GM19193 (cell line): ENCODE measurements around the gene AGAP2.

Experiments used
- POLR2A ChIP-seq: IDR thresholded peaks from 4 replicates; pipeline ENCODE4 v1.6.1; 2011; ENCODE audit not compliant: insufficient read depth, insufficient read length; ENCODE audit errors: extremely low read depth

The AGAP2 gene

DNA sequence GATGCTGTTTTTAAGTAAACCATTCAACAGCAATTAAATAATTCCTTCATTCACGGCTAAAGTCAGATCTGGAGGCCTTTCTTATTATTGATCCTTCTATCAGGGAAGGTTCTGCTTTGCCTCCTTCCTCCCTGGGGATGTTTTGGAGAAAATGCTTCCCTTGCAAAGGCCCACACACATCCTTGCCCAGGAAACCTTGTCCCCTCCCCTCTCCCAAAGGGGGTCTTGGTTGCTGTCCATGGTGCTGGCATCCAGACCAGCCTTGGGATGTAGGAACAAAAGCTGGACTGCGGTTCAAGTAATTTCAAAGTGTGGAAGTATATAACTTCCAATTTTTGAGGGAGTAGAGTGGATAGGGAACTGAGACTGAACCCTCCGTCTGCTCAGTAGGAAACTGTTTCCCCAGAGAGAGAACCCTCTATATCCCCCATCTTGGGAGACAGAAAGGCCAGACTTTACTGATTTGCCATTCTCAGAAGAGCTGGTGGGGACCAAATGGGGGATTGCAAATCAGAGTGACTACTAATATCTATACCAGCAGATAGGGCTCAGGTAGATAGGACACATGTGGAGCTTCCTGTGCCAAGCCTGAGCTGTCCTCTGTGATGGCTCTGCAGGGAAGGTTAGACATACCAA lies 21.9 kb upstream of the AGAP2 start:
- TF ChIP-seq POLR2A, result no peak

DNA sequence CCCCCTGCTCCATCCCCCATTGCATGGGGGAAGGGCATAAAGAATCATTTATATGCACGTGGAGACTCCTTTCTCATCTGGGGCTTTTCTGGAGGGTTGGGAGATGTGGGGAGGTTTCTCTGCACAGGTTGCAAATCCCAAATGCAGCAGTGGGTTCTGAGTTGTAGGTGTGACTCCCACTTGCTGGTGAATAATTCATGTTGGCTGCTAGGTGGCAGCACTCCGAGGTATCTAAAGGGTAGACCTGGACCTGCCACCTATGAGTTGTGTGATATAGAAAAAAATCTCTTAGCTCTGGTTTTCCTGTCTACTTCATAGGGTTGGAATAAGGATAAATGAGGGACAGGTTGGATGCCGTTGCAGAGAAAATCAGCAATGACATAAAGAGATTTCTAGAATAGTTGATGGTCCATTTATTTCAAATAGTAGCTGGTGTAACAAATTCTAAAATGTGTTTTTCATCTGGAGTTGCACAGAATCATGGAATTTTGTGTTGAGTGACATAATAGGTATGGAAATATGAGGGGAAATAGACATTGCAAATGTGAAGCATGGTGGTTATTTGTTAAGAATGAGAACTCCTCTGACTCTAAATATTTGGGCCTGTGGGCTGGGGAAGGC lies 20.9 kb upstream of the AGAP2 start:
- TF ChIP-seq POLR2A, result no peak

DNA sequence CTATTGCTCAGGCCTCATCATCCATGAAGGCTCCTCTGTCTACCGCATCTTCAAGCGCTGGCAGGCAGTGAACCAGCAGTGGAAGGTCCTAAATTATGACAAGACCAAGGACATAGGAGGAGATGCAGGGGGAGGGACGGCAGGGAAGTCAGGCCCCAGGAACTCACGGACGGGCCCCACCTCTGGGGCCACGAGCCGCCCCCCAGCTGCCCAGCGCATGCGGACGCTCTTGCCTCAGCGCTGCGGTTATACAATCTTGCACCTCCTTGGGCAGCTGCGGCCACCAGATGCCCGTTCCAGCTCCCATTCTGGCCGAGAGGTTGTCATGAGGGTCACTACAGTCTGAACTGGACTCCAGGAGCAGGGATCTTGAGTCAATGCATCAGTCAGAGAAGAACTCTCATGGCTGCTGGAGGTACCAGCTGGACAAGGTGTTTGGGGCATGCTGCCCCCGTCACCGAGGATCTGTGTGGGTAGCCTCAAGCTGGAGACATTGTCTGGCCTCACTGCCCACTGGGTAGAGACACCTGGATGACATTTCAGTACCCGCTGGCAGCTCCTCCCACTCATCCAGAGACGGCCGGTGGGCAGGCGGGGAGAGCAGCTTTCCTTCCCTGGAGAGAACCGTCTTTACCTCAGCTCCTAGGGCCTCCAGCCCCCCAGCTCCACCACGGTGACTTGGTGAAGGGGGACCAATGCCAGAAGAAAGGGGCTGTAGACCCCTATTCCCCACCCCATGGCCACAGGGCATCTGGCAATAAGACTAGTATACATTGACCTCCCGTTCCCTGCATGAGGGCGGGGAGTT lies 20.2 kb upstream of the AGAP2 start:
- TF ChIP-seq POLR2A, result no peak

DNA sequence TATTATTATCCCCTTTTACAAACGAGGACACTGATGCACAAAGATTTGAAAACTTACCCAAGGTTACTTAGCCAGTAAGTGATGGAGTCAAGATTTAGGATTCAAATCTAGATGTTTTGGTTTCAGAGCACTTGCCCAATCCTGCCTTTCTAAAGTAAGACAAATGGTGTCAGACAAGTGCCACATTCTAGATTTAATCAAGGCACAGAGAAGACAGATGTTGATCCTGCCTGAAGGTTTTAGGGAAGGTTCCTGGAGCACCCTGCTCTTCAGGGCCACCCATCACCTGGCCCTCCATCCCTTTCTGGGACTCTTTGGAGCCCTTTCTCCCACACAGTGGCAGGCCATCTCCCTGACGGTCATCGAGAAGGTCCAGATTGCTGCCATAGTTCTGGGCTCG lies 19.2 kb upstream of the AGAP2 start:
- TF ChIP-seq POLR2A, result no peak

DNA sequence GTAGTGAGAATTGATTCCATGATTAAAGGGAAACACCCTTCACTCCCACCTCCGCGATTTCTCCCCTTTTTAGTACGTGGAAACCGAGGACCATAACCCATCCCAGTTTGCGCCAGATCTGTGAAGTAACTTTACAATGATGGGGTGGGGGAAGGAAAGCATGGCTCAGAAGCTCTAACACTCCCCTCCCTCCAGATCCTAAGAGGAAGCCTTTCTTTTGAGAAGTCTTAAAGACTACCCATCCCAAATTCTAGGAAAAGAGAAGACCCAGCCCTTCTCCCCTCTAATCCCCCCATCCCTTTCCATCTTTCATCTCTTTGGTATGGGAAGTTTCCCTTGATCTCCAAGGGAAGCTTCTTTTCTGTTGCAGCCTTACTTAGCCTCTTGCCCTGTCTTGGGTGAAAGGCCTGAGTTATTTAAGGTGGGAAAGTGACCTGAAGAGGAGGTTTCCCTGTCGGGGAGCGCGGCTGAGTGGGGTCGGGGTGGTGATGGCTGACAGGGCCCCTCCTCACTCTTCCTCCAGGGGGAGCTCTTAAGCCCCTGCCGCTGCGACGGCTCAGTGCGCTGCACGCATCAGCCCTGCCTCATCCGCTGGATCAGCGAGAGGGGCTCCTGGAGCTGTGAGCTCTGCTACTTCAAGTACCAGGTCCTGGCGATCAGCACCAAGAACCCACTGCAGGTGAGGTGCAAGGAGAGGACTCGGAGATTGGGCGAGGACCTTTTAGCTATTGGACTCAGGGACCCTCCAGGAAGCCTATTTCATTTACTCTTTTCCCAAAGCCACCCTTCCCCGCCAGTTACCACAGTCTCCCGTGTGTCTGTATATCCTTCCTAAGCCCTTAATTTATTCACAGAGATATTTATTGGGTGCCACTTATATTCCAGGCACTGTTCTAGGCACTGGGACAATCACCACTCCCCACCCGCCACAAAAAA lies 18.1 kb upstream of the AGAP2 start:
- no peak for TF ChIP-seq POLR2A

DNA sequence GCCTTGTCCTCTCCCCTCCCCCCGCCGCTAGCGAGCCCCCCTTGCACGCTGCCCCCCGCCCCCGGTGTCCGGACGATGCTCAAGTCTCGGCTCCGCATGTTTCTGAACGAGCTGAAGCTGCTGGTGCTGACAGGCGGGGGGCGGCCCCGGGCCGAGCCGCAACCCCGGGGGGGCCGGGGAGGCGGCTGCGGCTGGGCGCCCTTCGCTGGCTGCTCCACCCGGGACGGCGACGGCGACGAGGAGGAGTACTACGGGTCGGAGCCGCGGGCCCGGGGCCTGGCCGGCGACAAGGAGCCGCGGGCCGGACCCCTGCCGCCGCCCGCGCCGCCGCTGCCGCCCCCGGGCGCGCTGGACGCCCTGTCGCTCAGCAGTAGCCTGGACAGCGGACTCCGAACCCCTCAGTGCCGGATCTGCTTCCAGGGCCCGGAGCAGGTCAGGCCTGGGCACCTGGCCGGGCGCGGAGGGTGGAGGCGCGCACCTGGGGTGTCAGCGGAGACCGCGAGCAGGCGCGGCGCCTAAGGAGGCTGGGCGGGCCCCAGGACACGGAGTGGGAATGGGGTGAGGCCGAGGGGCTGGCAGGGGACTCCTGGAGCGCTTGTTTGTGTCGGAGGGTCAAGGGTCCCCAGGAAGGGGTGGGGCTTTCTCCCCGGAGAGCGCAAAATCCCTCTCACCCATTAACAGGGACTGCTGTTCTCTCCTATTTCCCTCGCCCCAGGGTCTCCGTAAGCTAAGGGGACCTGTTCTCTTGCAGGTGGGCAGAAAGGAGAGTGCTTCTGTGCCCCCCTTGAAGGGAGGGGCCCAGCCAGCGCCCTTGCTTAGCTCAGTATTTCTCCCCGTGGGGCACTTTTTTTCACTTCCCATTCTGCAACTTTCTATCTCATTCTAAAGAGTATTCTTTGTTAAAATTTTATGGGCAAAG lies 17.2 kb upstream of the AGAP2 start:
- no peak for TF ChIP-seq POLR2A

DNA sequence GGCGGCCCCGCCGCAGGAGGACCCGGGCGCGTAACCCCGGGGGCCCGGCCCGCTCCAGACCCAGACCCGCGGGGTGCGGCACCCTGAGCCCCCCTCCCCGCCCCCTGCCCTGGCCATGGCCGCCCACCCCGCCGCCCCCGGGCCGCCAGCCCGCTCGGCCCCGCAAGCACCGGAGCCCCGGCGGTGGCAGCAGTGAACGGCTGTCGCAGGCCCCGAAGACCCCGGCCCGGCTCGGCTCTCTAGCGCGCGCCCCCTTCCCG lies 16.6 kb upstream of the AGAP2 start:
- TF ChIP-seq POLR2A, result no peak

DNA sequence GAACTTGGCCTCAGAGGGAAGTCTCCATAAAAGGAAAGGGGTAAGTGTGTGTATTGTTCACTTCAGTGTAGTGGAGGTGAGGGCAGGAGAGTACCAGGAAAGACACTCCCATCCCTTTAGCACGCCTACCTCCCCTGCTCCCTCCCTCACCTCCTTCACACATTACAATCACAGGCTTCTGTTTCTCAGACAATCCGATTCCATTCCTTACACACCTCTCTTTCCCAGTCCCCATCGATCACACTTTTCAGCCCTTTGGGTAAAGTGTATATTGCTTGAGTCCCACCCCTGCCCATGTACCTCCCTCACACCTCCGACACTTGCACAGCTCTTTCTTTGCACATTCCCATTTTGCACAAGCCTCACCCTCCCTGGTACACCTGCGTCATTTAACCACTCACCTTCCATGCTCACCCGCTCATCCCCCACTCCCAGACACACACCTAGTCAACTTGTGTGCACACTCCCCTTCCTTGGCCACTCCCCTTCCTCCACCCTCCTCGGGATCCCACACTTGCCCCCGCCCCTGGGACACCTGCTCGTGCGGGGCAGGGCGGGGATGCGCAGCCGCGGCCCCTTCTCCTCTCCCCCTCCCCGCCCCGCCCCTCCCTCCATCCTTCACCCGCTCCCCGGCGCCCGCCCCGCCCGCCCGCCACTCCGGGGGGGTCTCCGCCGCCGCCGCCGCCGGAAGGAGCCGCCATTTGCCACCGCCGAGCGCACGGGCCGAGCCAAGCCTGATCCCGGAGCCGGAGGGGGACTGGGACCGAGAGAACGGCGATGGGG lies 16.1 kb upstream of the AGAP2 start, which contains the start of gene MARCHF9:
MARCHF9 (plus strand) TSS at position 693 of the 783 bp plus-strand sequence. CDS start 426 bp downstream, outside the sequence.
- TF ChIP-seq POLR2A, result peak; percentile 40

DNA sequence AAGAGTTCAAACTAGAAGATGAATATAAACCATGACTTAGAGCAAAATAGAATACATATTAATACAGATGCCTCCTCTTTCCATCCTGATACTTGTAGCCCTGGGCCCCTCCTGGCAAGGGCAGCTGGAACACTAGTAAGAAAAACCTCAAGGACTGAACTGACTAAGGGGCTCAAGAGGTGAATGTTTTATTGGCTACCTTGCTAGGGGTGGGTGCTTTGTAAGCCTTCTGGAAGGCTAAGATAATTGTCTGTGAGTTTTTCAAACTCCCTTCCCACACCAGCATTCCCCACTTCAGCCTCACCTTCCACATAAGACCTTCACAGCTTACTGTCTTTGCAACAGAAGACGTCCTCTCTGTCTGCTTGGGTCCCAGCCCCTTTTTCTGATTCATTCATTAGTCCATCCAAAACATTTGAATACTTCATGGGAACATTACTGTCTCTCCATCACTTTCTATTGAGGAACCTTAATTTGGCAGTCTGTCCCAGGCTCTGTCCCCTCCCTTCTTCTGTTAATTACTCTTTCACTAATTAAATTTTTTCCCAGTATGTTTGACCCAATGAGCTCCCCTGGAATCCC lies 15.3 kb upstream of the AGAP2 start:
- no peak for TF ChIP-seq POLR2A

DNA sequence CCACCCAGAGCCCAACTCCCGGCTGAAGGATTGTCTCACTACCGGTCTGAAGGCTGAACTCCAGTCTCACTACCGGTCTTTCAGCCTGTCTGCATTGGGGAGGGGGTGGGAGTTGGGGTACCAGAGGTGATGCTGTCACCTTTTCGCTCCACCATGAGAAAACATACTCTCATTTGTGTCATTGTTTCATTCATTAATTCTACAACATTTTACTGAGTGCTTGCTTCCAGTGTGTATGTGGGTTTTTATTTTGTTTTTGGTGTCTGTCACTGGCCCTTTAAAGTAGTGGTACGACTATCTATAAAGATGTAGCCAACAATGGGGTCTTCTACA lies 14.1 kb upstream of the AGAP2 start:
- no peak for TF ChIP-seq POLR2A

DNA sequence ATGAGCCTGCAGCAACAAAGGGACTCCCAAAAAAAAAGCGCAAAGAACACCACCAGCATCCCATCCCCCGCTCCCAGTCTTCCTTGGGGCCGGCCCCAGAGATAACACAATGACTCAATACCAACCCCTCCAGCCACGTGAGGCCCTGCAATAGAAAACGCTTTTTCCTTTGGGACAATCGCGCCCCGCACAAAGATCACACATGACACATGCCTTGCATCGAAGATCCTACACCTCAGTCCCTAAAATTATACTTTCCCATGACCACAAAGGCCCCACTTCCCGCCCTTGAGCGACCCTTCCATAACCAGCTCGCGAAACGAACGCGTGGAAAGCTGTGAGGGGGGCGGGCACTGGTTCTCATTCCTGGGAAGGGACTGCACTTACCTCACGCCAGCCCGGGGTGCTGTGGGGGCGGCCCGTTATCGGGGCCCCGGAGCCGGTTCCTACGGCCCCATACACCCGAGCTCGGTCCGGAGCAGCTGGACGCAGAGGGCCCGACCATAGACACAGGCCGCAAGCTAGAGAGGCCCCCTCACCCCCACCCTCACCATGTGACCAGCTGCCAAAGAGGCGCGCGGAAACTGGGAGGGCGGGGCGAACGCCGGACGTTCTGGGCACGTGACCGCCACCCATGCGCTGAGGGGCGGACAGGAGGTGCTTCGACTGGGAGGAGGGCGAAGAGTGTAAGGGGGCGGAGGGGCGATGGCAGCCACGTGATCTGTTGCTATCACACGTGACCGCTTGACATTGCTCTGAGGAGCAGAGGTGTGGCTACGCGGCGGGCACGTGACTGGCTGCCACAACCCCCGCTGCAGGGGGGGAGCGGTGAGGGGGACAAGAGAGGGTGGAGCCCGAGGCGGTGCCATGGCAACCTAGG lies 13.5 kb upstream of the AGAP2 start, which contains the start of gene CDK4:
CDK4 (minus strand) TSS at position 523 of the 880 bp plus-strand sequence. CDS start 593 bp downstream, outside the sequence.
- TF ChIP-seq POLR2A, result peak; percentile 86

DNA sequence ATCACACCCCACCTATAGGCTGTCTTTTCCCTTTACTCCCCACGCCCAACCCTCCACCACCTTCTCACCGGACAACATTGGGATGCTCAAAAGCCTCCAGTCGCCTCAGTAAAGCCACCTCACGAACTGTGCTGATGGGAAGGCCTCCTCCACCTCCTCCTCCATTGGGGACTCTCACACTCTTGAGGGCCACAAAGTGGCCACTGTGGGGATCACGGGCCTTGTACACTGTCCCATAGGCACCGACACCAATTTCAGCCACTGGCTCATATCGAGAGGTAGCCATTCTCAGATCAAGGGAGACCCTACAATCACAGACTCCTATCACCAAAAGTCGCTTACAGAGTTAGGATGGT lies 12.9 kb upstream of the AGAP2 start:
- TF ChIP-seq POLR2A, result no peak
